Type B pancreatic cell (in vitro differentiated cells): ENCODE measurements around the gene PRDM15. TPM values are rescaled to one million over a fixed set of nuclear protein-coding genes. Genes with fewer than 3 reads are reported as not detected.
A peak's percentile ranks its signal among the peaks of the same experiment; 100 is the strongest.

ENCODE experiments used
- DNase-seq: peaks from one replicate; pipeline ENCODE4 v3.0.0; 2021; ENCODE audit warnings: mixed read lengths; ENCODE audit not compliant: unreplicated experiment; ENCODE audit errors: extremely low spot score
- H3K27ac Mint-ChIP-seq: 2 replicates; pipeline ENCODE4 v1.8.0; 2021; ENCODE audit warnings: mild to moderate bottlenecking, mixed read lengths
- H3K27me3 Mint-ChIP-seq: 2 replicates; pipeline ENCODE4 v1.8.0; 2021; ENCODE audit warnings: mixed read lengths
- H3K36me3 Mint-ChIP-seq: 2 replicates; pipeline ENCODE4 v1.8.0; 2021; ENCODE audit warnings: mixed read lengths
- H3K4me1 Mint-ChIP-seq: one replicate; pipeline ENCODE4 v1.8.0; 2021; ENCODE audit warnings: mixed read lengths; ENCODE audit not compliant: unreplicated experiment
- H3K4me3 Mint-ChIP-seq: 2 replicates; pipeline ENCODE4 v1.8.0; 2021; ENCODE audit warnings: mild to moderate bottlenecking, mixed read lengths
- H3K9me3 Mint-ChIP-seq: 2 replicates; pipeline ENCODE4 v1.8.0; 2021; ENCODE audit warnings: mixed read lengths
- CTCF ChIP-seq: fragments of 200-600 bp; sonication (generic); conservative IDR thresholded peaks from 2 replicates; pipeline ENCODE4 v1.5.0; 2021; ENCODE audit warnings: antibody characterized with exemption, mild to moderate bottlenecking
- total RNA-seq: library from RNA; stranded (reverse); gene quantifications from 2 replicates; pipeline ENCODE4 v1.2.1, GENCODE V29; 2021; ENCODE audit warnings: low replicate concordance

Gene PRDM15
- total RNA-seq, 1 donor from 2014 or later = 8.8 TPM

GRCh38 chr21:41926117-41926806 is 47.1 kb upstream of the PRDM15 start:
- TF ChIP-seq CTCF = no peak
- H3K27me3 Mint-ChIP-seq = no peaks in the 10 kb centered on the region
- no peaks in the 10 kb centered on the region for H3K9me3 Mint-ChIP-seq
- H3K4me1 Mint-ChIP-seq = peaks cover 26% of the 10 kb centered on the region
- peak overlapping the region; percentile 78 for H3K27ac Mint-ChIP-seq
- H3K36me3 Mint-ChIP-seq = no peaks in the 10 kb centered on the region
- DNase-seq = no peak
- H3K4me3 Mint-ChIP-seq = peak overlapping the region; percentile 57

- H3K27ac Mint-ChIP-seq = peak overlapping the region; percentile 78
Observed at GRCh38 chr21:41925767-41926116, 46.6 kb upstream of the PRDM15 start.

GRCh38 chr21:41924368-41924754 is 45.2 kb upstream of the PRDM15 start:
- Mint-ChIP-seq H3K36me3 (no peaks in the 10 kb centered on the region), H3K4me1 (peaks cover 25% of the 10 kb centered on the region), H3K4me3 (no peak overlapping the region), H3K27me3 (no peaks in the 10 kb centered on the region), H3K27ac (no peak overlapping the region), H3K9me3 (no peaks in the 10 kb centered on the region)
- no peak for TF ChIP-seq CTCF
- no peak for DNase-seq

More at GRCh38 chr21:41925767-41926116, 46.6 kb upstream of the PRDM15 start:
- TF ChIP-seq CTCF = no peak
- peak overlapping the region; percentile 57 for H3K4me3 Mint-ChIP-seq
- no peaks in the 10 kb centered on the region for H3K36me3 Mint-ChIP-seq
- no peaks in the 10 kb centered on the region for H3K9me3 Mint-ChIP-seq
- H3K4me1 Mint-ChIP-seq = peaks cover 22% of the 10 kb centered on the region
- no peak for DNase-seq
- no peaks in the 10 kb centered on the region for H3K27me3 Mint-ChIP-seq

- no peak for TF ChIP-seq CTCF
- H3K4me3 Mint-ChIP-seq = no peak overlapping the region
- H3K27me3 Mint-ChIP-seq = no peaks in the 10 kb centered on the region
- no peak for DNase-seq
- H3K9me3 Mint-ChIP-seq = no peaks in the 10 kb centered on the region
- H3K36me3 Mint-ChIP-seq = peaks cover 3% of the 10 kb centered on the region
- no peak overlapping the region for H3K27ac Mint-ChIP-seq
- H3K4me1 Mint-ChIP-seq = peaks cover 25% of the 10 kb centered on the region
Observed at GRCh38 chr21:41923631-41924367, 44.7 kb upstream of the PRDM15 start.

GRCh38 chr21:41923186-41923585 is 44.0 kb upstream of the PRDM15 start:
- Mint-ChIP-seq H3K36me3 (peaks cover 4% of the 10 kb centered on the region), H3K4me1 (peaks cover 25% of the 10 kb centered on the region), H3K27ac (no peak overlapping the region), H3K9me3 (no peaks in the 10 kb centered on the region), H3K27me3 (no peaks in the 10 kb centered on the region), H3K4me3 (no peak overlapping the region)
- DNase-seq = no peak
- TF ChIP-seq CTCF = no peak
